ENCODE results near the gene CAMK1G. TPM values are rescaled to one million over a fixed set of nuclear protein-coding genes. Genes with fewer than 3 reads are reported as not detected.

CAMK1G gene
- total RNA-seq, 1 donor: 0.90 TPM

DNA sequence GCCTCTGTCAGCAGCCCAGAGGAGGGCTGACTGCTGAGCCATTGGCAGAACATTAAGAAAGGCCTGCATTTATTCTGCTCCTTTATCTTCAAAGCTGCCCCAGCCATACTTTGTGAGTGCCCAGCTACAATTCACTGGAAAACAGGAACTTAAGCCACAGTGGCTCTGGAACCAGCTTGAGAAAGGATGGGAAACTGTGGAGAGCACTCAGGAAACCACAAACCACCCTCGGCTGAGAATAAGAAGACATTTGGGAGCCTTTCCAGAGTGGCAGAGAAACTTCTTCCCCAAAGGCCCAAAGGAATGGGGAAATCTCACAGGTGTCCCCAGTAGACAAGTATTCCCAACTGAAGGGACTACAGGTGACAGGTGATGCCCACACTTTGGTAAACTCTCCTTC, 66.9 kb downstream of the CAMK1G start:
- no peak for TF ChIP-seq CTCF (IDR thresholded peaks at IDR 0.05; ENCODE audit: insufficient read depth, low read length)
- no peak for DNase-seq (ENCODE audit: low read depth)
- H3K4me3 ChIP-seq (ENCODE audit: low read depth, low read length): no peak overlapping the region

GRCh38 chr1:209651138-209651587, 67.6 kb downstream of the CAMK1G start:
- DNase-seq (ENCODE audit: low read depth): peak; percentile 80
- H3K4me3 ChIP-seq (ENCODE audit: low read depth, low read length): no peak overlapping the region
- no peak for TF ChIP-seq CTCF (IDR thresholded peaks at IDR 0.05; ENCODE audit: insufficient read depth, low read length)

GRCh38 chr1:209652121-209652735, 68.7 kb downstream of the CAMK1G start, which contains the start of gene LAMB3:
TSS of gene LAMB3 (minus strand) at chr1:209652425. CDS start at chr1:209650944, 1,481 bp downstream.
- TF ChIP-seq CTCF (IDR thresholded peaks at IDR 0.05; ENCODE audit: insufficient read depth, low read length): no peak
- no peak within 1 kb of the TSS for H3K4me3 ChIP-seq (ENCODE audit: low read depth, low read length)
- DNase-seq (ENCODE audit: low read depth): no peak

GRCh38 chr1:209652873-209653401, 69.4 kb downstream of the CAMK1G start:
- H3K4me3 ChIP-seq (ENCODE audit: low read depth, low read length): no peak overlapping the region
- peak; percentile 63 for DNase-seq (ENCODE audit: low read depth)
- TF ChIP-seq CTCF (IDR thresholded peaks at IDR 0.05; ENCODE audit: insufficient read depth, low read length): no peak

GRCh38 chr1:209653915-209654351, 70.4 kb downstream of the CAMK1G start:
- TF ChIP-seq CTCF (IDR thresholded peaks at IDR 0.05; ENCODE audit: insufficient read depth, low read length): no peak
- DNase-seq (ENCODE audit: low read depth): no peak
- H3K4me3 ChIP-seq (ENCODE audit: low read depth, low read length): no peak overlapping the region

- TF ChIP-seq CTCF (IDR thresholded peaks at IDR 0.05; ENCODE audit: insufficient read depth, low read length): no peak
- DNase-seq (ENCODE audit: low read depth): no peak
These were observed 72.1 kb downstream of the CAMK1G start for GRCh38 chr1:209655411-209656231.

More at GRCh38 chr1:209655411-209656231, 72.1 kb downstream of the CAMK1G start:
- H3K4me3 ChIP-seq (ENCODE audit: low read depth, low read length): no peak overlapping the region

Data from fibroblast of the aortic adventitia (primary cell).